Measurements from ENCODE around the gene ZFYVE26.

ZFYVE26 gene

DNA sequence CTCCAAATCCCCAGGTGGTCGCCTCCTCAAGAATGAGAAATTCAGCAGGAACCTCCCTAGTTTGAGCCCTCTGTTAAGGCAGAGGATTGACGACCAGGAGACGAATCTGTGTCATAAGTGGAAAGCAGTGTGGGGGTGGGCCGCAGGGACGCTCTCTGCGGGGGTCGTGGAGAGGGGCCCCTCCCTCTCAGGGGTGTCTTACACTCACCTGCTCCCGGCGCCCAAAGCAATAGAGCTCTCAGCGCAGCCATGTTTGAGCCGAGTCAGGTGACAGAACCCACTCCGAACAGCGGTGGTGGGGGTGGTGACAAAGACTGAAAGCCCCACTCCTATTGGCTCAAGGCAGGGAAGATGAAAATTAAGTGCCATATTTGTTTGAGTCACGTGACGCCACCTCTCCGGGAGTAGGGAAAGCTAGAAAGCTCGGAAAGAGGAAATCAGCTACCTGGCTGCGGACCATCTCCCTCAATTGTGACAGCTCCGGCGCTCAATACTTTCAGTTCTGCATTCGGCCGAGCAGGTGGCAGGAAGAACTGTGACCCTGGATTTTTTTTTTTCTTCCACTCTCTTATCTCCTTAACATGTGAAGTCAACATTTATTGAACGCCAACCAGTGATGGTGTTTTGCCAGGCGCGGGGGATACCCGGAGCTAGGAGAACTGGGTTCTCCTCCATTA lies at the start of gene ZFYVE26:
Gene ZFYVE26, minus strand, starts transcription at position 265 of the 677 bp plus-strand sequence. CDS start 627 bp downstream, outside the sequence.
- TF ChIP-seq, protein P1, sequence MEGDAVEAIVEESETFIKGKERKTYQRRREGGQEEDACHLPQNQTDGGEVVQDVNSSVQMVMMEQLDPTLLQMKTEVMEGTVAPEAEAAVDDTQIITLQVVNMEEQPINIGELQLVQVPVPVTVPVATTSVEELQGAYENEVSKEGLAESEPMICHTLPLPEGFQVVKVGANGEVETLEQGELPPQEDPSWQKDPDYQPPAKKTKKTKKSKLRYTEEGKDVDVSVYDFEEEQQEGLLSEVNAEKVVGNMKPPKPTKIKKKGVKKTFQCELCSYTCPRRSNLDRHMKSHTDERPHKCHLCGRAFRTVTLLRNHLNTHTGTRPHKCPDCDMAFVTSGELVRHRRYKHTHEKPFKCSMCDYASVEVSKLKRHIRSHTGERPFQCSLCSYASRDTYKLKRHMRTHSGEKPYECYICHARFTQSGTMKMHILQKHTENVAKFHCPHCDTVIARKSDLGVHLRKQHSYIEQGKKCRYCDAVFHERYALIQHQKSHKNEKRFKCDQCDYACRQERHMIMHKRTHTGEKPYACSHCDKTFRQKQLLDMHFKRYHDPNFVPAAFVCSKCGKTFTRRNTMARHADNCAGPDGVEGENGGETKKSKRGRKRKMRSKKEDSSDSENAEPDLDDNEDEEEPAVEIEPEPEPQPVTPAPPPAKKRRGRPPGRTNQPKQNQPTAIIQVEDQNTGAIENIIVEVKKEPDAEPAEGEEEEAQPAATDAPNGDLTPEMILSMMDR (IDR thresholded peaks at IDR 0.05), result no peak

GRCh38 chr14:67863223-67863622 lies 46.8 kb upstream of the ZFYVE26 start:
- TF ChIP-seq, protein P1 (IDR thresholded peaks at IDR 0.05), result no peak

- TF ChIP-seq, protein P1 (IDR thresholded peaks at IDR 0.05), result no peak
Observed at GRCh38 chr14:67859169-67859749, 42.9 kb upstream of the ZFYVE26 start.

GRCh38 chr14:67857778-67858350 lies 41.5 kb upstream of the ZFYVE26 start:
- TF ChIP-seq, protein P1 (IDR thresholded peaks at IDR 0.05), result no peak

- TF ChIP-seq, protein P1 (IDR thresholded peaks at IDR 0.05), result no peak
Observed at GRCh38 chr14:67856827-67857226, 40.4 kb upstream of the ZFYVE26 start.

DNA sequence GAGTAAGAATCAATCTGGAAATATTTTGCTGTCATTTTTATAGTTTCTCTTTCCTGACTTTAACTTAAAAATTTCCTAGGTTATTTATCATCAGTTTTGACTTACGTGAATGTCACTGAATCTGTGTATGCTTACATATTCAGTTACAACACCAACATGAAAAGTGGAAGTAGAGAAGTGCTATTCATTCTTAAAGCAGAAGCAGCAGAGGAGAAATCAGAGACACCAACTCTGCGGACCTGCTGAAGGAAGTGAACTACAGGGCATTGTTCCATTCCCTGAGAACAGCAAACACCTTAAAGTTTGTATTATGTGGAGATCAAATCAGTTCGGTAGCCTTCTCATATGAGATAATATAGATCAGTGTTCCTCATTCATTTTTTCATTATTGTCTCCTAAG lies 37.3 kb upstream of the ZFYVE26 start:
- TF ChIP-seq, protein P1 (IDR thresholded peaks at IDR 0.05), result no peak

- TF ChIP-seq, protein P1 (IDR thresholded peaks at IDR 0.05), result no peak
Observed at GRCh38 chr14:67852926-67853604, 36.7 kb upstream of the ZFYVE26 start.

All from LNCAP (cell line).